RCC 7860 (cell line): ENCODE measurements around the gene PRUNE2.
"Not testable (repeated sequence)": the region's sequence is repeated elsewhere in the genome, so short reads cannot be mapped to it uniquely, and the experiment has no call there.

Experiments used
- DNase-seq: peaks from one replicate; pipeline ENCODE4 v3.0.0-alpha.2; 2015; ENCODE audit warnings: low spot score
- FAIRE-seq: peaks from 2 replicates; lab custom pipeline; 2012; peaks lifted over from hg19 to GRCh38; lab: Jason Lieb, UNC

Gene PRUNE2

GRCh38 chr9:76905791-76906646 lies at the start of gene PRUNE2:
TSS of gene PRUNE2 (minus strand) at chr9:76906114. CDS start at chr9:76905963, 151 bp downstream.
- FAIRE-seq = no peak
- DNase-seq = peak; percentile 17

- FAIRE-seq, DNase-seq: not testable (repeated sequence)
These were observed 49.5 kb upstream of the PRUNE2 start for GRCh38 chr9:76955406-76955805.

- DNase-seq (no peak), FAIRE-seq (no peak)
These were observed 44.0 kb upstream of the PRUNE2 start for GRCh38 chr9:76949865-76950264.

- no peak for DNase-seq
- no peak for FAIRE-seq
These were observed 38.1 kb upstream of the PRUNE2 start for GRCh38 chr9:76944011-76944410.

- DNase-seq = no peak
- FAIRE-seq = no peak
These were observed 37.1 kb upstream of the PRUNE2 start for GRCh38 chr9:76943054-76943453.

GRCh38 chr9:76932757-76933156 lies 26.8 kb upstream of the PRUNE2 start:
- DNase-seq (no peak), FAIRE-seq (no peak)

- DNase-seq = no peak
- FAIRE-seq = no peak
These were observed 26.4 kb upstream of the PRUNE2 start for GRCh38 chr9:76932265-76932664.

- DNase-seq (peak; percentile 39), FAIRE-seq (peak; percentile 71)
These were observed 21.8 kb upstream of the PRUNE2 start for GRCh38 chr9:76927540-76928240.

- DNase-seq (peak; percentile 67), FAIRE-seq (peak; percentile 45)
These were observed 20.9 kb upstream of the PRUNE2 start for GRCh38 chr9:76926846-76927245.

GRCh38 chr9:76926324-76926741 lies 20.4 kb upstream of the PRUNE2 start:
- peak; percentile 86 for DNase-seq
- FAIRE-seq = peak; percentile 81

GRCh38 chr9:76921165-76921564 lies 15.3 kb upstream of the PRUNE2 start:
- no peak for FAIRE-seq
- no peak for DNase-seq

GRCh38 chr9:76917299-76917698 lies 11.4 kb upstream of the PRUNE2 start:
- DNase-seq (no peak), FAIRE-seq (no peak)

GRCh38 chr9:76916231-76916630 lies 10.3 kb upstream of the PRUNE2 start:
- DNase-seq (no peak), FAIRE-seq (no peak)

GRCh38 chr9:76913467-76913866 lies 7.6 kb upstream of the PRUNE2 start:
- DNase-seq = no peak
- no peak for FAIRE-seq

- FAIRE-seq (peak; percentile 87), DNase-seq (peak; percentile 74)
These were observed 6.8 kb upstream of the PRUNE2 start for GRCh38 chr9:76912636-76913275.

GRCh38 chr9:76911971-76912370 lies 6.1 kb upstream of the PRUNE2 start:
- DNase-seq (no peak), FAIRE-seq (peak; percentile 48)

GRCh38 chr9:76910861-76911260 lies 4.9 kb upstream of the PRUNE2 start:
- DNase-seq (no peak), FAIRE-seq (no peak)

GRCh38 chr9:76906647-76906975 lies 697 bp upstream of the PRUNE2 start:
- FAIRE-seq = no peak
- no peak for DNase-seq

GRCh38 chr9:76904661-76905457 lies 1.1 kb downstream of the PRUNE2 start:
- DNase-seq = no peak
- FAIRE-seq = no peak

GRCh38 chr9:76902395-76902794 lies 3.5 kb downstream of the PRUNE2 start:
- no peak for FAIRE-seq
- DNase-seq = no peak

GRCh38 chr9:76901801-76902200 lies 4.1 kb downstream of the PRUNE2 start:
- FAIRE-seq = no peak

More at GRCh38 chr9:76901801-76902200, 4.1 kb downstream of the PRUNE2 start:
- no peak for DNase-seq
